A549 (cell line): ENCODE data around the gene CRISPLD2. TPM values are rescaled to one million over a fixed set of nuclear protein-coding genes. Genes with fewer than 3 reads are reported as not detected.

Experiments
- ATAC-seq, 2 experiments: fragments of 200-7000 bp in 1 of 2; fragments of >200 bp in 1 of 2; cut with Nextera tagmentation in 1 of 2; cut with Tn5 transposase in 1 of 2; 3 replicates each; pipeline versions ENCODE4 v1.8.0 to v1.9.1; 2018 to 2020; ENCODE audit warnings: mild to moderate bottlenecking in 1 of 2, moderate library complexity in 1 of 2
- CTCF ChIA-PET: fragments of 300-600 bp; sonication (Branson Sonifier 250); formaldehyde crosslinking; extraction: SDS; loops from one replicate; lab custom pipeline; 2021; ENCODE audit warnings: antibody characterized with exemption, inconsistent platforms; lab: Yijun Ruan, JAX
- POLR2A ChIA-PET: fragments of 350-600 bp; formaldehyde crosslinking; extraction: SDS; loops from one replicate; lab custom pipeline; 2021; ENCODE audit warnings: antibody characterized with exemption, inconsistent platforms; lab: Yijun Ruan, JAX
- DNase-seq, 2 experiments: peaks; one replicate each; pipeline versions ENCODE4 v3.0.0 to v3.0.0-alpha.2; 2011 to 2016; ENCODE audit warnings: low read depth in 1 of 2, low spot score in 1 of 2
- FAIRE-seq: peaks from 2 replicates; lab custom pipeline; 2011; peaks lifted over from hg19 to GRCh38; lab: Jason Lieb, UNC
- H3K27ac ChIP-seq, 2 experiments: fragments of >200 bp; sonication (Bioruptor Twin); formaldehyde crosslinking; 3 replicates each; pipeline ENCODE4 v1.5.1; 2016 to 2017
- H3K4me1 ChIP-seq: fragments of >200 bp; sonication (Bioruptor Twin); formaldehyde crosslinking; 3 replicates; pipeline ENCODE4 v1.6.1; 2016
- H3K4me2 ChIP-seq: fragments of >200 bp; sonication (Bioruptor Twin); formaldehyde crosslinking; 3 replicates; pipeline ENCODE4 v1.6.1; 2016
- H3K4me3 ChIP-seq: fragments of >200 bp; sonication (Bioruptor Twin); formaldehyde crosslinking; 3 replicates; pipeline ENCODE4 v1.5.1; 2016
- H3K9me3 ChIP-seq: fragments of >200 bp; sonication (Bioruptor Twin); formaldehyde crosslinking; 3 replicates; pipeline ENCODE4 v1.6.1; 2016
- CBX8 ChIP-seq: fragments of 200-600 bp; sonication (generic); IDR thresholded peaks from 2 replicates; pipeline ENCODE4 v1.6.1; 2016
- EHF ChIP-seq: fragments of 250-450 bp; sonication (Bioruptor Pico); IDR thresholded peaks from 2 replicates; pipeline ENCODE4 v1.5.0; 2020; ENCODE audit warnings: mild to moderate bottlenecking
- EP300 ChIP-seq, 2 experiments: fragments of >200 bp; sonication (Bioruptor Twin); formaldehyde crosslinking; IDR thresholded peaks; 2 replicates in 1 of 2; 3 replicates in 1 of 2; pipeline ENCODE4 v1.6.1; 2016 to 2017
- HEYL ChIP-seq: fragments of 250-450 bp; sonication (Bioruptor Pico); IDR thresholded peaks from 2 replicates; pipeline ENCODE4 v1.8.0; 2021; ENCODE audit warnings: mild to moderate bottlenecking, moderate library complexity
- HOXB13 ChIP-seq: fragments of 250-450 bp; sonication (Bioruptor Pico); IDR thresholded peaks from 2 replicates; pipeline ENCODE4 v1.5.0; 2020; ENCODE audit warnings: low read depth, mild to moderate bottlenecking, moderate library complexity
- JUN ChIP-seq, 2 experiments: fragments of >200 bp; sonication (Bioruptor Twin); formaldehyde crosslinking; IDR thresholded peaks; 2 replicates in 1 of 2; 3 replicates in 1 of 2; pipeline ENCODE4 v1.6.1; 2016 to 2017
- JUNB ChIP-seq: fragments of >200 bp; sonication (Bioruptor Twin); formaldehyde crosslinking; IDR thresholded peaks from 2 replicates; pipeline ENCODE4 v1.6.1; 2016
- KDM1A ChIP-seq: fragments of 200-600 bp; sonication (generic); IDR thresholded peaks from 2 replicates; pipeline ENCODE4 v1.6.1; 2016; ENCODE audit warnings: low read depth, mild to moderate bottlenecking
- MAFK ChIP-seq: fragments of 450-650 bp; IDR thresholded peaks from 2 replicates; pipeline ENCODE4 v1.6.1; 2014; ENCODE audit not compliant: partially characterized antibody
- MAZ ChIP-seq: fragments of 150-350 bp; IDR thresholded peaks from 2 replicates; pipeline ENCODE4 v1.6.1; 2014; ENCODE audit warnings: antibody characterized with exemption, low read depth, low read length, borderline replicate concordance
- PHF8 ChIP-seq: fragments of 200-600 bp; sonication (generic); IDR thresholded peaks from 2 replicates; pipeline ENCODE4 v1.6.1; 2016; ENCODE audit warnings: low read depth, mild to moderate bottlenecking, antibody characterized with exemption, moderate library complexity, borderline replicate concordance
- POLR2AphosphoS2 ChIP-seq: conservative IDR thresholded peaks from 2 replicates; pipeline ENCODE4 v1.6.1; 2012; ENCODE audit warnings: low read length, improper control_type of control experiment, inconsistent platforms
- RAD21 ChIP-seq, 2 experiments: fragments of >200 bp in 1 of 2; sonication (Bioruptor Twin) in 1 of 2; formaldehyde crosslinking in 1 of 2; IDR thresholded peaks in 1 of 2; conservative IDR thresholded peaks in 1 of 2; 2 replicates in 1 of 2; 3 replicates in 1 of 2; pipeline ENCODE4 v1.6.1; 2012 to 2018; ENCODE audit warnings: inconsistent platforms in 1 of 2
- RCOR1 ChIP-seq: fragments of 150-350 bp; IDR thresholded peaks from 2 replicates; pipeline ENCODE4 v1.6.1; 2014; ENCODE audit warnings: antibody characterized with exemption, low read length, low read depth
- RNF2 ChIP-seq: fragments of 200-600 bp; sonication (generic); IDR thresholded peaks from 2 replicates; pipeline ENCODE4 v1.6.1; 2016; ENCODE audit warnings: low read depth, mild to moderate bottlenecking, antibody characterized with exemption, moderate library complexity, borderline replicate concordance
- SMC3 ChIP-seq: fragments of >200 bp; sonication (Bioruptor Twin); formaldehyde crosslinking; IDR thresholded peaks from 3 replicates; pipeline ENCODE4 v1.6.1; 2018; ENCODE audit warnings: inconsistent platforms
- SREBF2 ChIP-seq: fragments of 450-650 bp; IDR thresholded peaks from 2 replicates; pipeline ENCODE4 v1.6.1; 2014; ENCODE audit warnings: mild to moderate bottlenecking, moderate library complexity
- TP53 ChIP-seq: fragments of 250-450 bp; sonication (Bioruptor Pico); IDR thresholded peaks from 2 replicates; pipeline ENCODE4 v1.5.0; 2021; ENCODE audit warnings: mild to moderate bottlenecking, moderate library complexity
- ZC3H11A ChIP-seq: fragments of 450-650 bp; IDR thresholded peaks from 2 replicates; pipeline ENCODE4 v1.6.1; 2014; ENCODE audit warnings: antibody characterized with exemption, mild to moderate bottlenecking
- ZFP36 ChIP-seq: fragments of 450-650 bp; IDR thresholded peaks from 2 replicates; pipeline ENCODE4 v1.6.1; 2014; ENCODE audit warnings: borderline replicate concordance; ENCODE audit not compliant: partially characterized antibody
- ZSCAN20 ChIP-seq: fragments of 250-450 bp; sonication (Bioruptor Pico); IDR thresholded peaks from 2 replicates; pipeline ENCODE4 v1.8.0; 2022; ENCODE audit warnings: mild to moderate bottlenecking, moderate library complexity
- WGBS: methylation state at CpG from one replicate; pipeline ENCODE4 v1.1.6; 2017; ENCODE audit errors: missing lambda C conversion rate; 5-methylcytosine and 5-hydroxymethylcytosine counted together
- polyA plus RNA-seq, 4 experiments: library from polyadenylated mRNA; depleted of rRNA in 3 of 4; stranded (reverse); fragments of >200 nt; fragmentation: RNase III in 1 of 4; extraction: RNeasy Plus Mini Kit Qiagen cat#74134 plus additional on column Dnase treatment in 1 of 4; gene quantifications; 2 replicates in 3 of 4; 3 replicates in 1 of 4; pipeline ENCODE4 v1.2.3, GENCODE V29; 2011 to 2017
- TF ChIP-seq, protein P1 (sequence below): fragments of 250-450 bp; sonication (Bioruptor Pico); IDR thresholded peaks from 2 replicates; pipeline ENCODE4 v1.5.0; 2021; ENCODE audit warnings: mild to moderate bottlenecking, moderate library complexity, borderline replicate concordance
- TF ChIP-seq, protein P2 (sequence below): fragments of >200 bp; sonication (Bioruptor Twin); formaldehyde crosslinking; IDR thresholded peaks from 2 replicates; pipeline ENCODE4 v1.6.1; 2016
- TF ChIP-seq, protein P3 (sequence below): fragments of 200-600 bp; sonication (generic); IDR thresholded peaks from 2 replicates; pipeline ENCODE4 v1.6.1; 2016; ENCODE audit warnings: antibody characterized with exemption, mild to moderate bottlenecking, moderate library complexity
- TF ChIP-seq, protein P4 (sequence below): fragments of >200 bp; sonication (Bioruptor Twin); formaldehyde crosslinking; IDR thresholded peaks from 3 replicates; pipeline ENCODE4 v1.6.1; 2016
- TF ChIP-seq, protein P5 (sequence below): IDR thresholded peaks from 2 replicates; pipeline ENCODE4 v1.6.1; 2012; ENCODE audit warnings: low read depth, borderline replicate concordance

CRISPLD2 gene
- polyA plus RNA-seq, 2 of the 4 experiments (the other 2 are of a cell fraction), result 0.85 to 1.6 TPM

DNA sequence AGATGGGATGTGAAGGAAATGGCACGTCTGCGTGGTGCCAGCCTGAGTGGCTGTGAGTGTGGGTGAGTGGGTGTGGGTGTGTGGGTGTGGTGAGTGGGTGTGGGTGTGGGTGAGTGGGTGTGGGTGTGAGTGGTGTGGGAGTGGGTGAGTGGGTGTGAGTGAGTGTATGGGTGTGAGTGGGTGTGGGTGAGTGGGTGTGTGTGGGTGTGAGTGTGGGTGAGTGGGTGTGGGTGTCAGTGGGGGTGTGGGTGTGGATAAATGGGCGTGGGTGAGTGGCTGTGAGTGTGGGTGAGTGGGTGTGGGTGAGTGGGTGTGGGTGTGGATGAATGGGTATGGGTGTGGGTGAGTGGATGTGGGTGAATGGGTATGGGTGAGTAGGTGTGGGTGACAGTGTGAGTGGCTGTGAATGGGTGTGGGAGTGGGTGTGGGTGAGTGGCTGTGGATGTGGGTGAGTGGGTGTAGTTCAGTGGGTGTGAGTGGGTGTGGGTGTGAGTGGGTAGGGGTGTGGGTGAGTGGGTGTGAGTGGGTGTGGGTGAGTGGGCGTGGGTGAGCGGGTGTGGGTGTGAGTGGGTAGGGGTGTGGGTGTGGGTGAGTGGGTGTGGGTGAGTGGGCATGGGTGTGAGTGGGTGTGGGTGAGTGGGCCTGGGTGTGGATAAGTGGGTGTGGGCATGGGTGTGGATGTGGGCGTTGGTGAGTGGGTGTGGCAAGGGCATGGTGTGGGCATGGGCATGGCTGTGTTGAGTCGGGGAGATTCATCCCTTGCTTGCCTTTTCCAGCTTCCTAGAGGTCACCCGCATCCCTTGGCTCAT lies 110.7 kb downstream of the CRISPLD2 start:
- WGBS, result 66% methylated on average over 8 of the region's 8 CpGs

DNA sequence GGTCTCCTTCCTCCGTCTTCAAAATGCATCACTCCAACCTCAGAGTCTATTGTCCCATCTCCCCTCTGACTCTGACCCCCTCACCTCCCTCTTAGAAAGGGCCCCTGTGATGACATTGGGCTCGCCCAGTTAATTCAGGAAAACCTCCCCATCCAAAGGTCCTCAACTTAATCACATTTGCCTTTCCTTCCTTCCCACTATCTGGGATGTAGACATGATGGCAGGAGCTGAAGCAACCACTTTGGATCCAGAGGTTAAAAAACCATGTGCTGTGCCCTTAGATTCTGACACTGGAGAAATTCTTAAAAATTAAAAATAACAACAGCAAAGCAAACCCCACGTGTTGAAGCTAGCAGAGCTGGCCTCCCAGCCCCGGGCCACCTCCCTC lies 111.3 kb downstream of the CRISPLD2 start:
- DNase-seq (no peak), ATAC-seq (no peak), FAIRE-seq (no peak)
- ChIA-PET POLR2A (no interaction called here), CTCF (interaction anchor here (0.9 to 4.2 kb wide), 4 partner anchors 17 to 177 kb away, joined by 3 to 34 read pairs (median 12); no protein-coding TSS in a partner anchor)
- peaks cover 5% of the 10 kb centered on the region; the same call in 1 of the 3 replicates for H3K4me1 ChIP-seq
- H3K4me2 ChIP-seq, result no peak overlapping the region
- no peak overlapping the region for H3K4me3 ChIP-seq
- WGBS, result 71% methylated on average over 4 of the region's 4 CpGs
- no peaks in the 10 kb centered on the region for H3K9me3 ChIP-seq
- H3K27ac ChIP-seq, result no peak overlapping the region
- TF ChIP-seq EP300 (IDR thresholded peaks at IDR 0.05), result no peak
- no peak for TF ChIP-seq RNF2

More for the DNA sequence above, 110.7 kb downstream of the CRISPLD2 start:
- Histone ChIP-seq H3K4me1 (peaks cover 5% of the 10 kb centered on the region; the same call in 1 of the 3 replicates), H3K4me2 (no peak overlapping the region), H3K4me3 (no peak overlapping the region), H3K27ac (no peak overlapping the region), H3K9me3 (no peaks in the 10 kb centered on the region)
- ATAC-seq (no peak), FAIRE-seq (no peak), DNase-seq (no peak)
- ChIA-PET CTCF (interaction anchor here (0.9 to 3.5 kb wide), 3 partner anchors 11 to 40 kb away, joined by 3 to 17 read pairs (median 8); no protein-coding TSS in a partner anchor), POLR2A (no interaction called here)
- TF ChIP-seq MAZ (no peak), JUNB (no peak), RAD21 (conservative IDR thresholded peaks at IDR 0.05 in 1 of 2, IDR thresholded peaks at IDR 0.05 in 1 of 2) (no peak), PHF8 (no peak), SREBF2 (no peak), TP53 (no peak), POLR2AphosphoS2 (no peak), KDM1A (no peak), ZC3H11A (no peak), MAFK (no peak), JUN (IDR thresholded peaks at IDR 0.05) (no peak), RCOR1 (no peak), HEYL (CRISPR knock-in tag) (no peak), EHF (CRISPR knock-in tag) (no peak), EP300 (IDR thresholded peaks at IDR 0.05) (no peak)
- TF ChIP-seq, protein P1, sequence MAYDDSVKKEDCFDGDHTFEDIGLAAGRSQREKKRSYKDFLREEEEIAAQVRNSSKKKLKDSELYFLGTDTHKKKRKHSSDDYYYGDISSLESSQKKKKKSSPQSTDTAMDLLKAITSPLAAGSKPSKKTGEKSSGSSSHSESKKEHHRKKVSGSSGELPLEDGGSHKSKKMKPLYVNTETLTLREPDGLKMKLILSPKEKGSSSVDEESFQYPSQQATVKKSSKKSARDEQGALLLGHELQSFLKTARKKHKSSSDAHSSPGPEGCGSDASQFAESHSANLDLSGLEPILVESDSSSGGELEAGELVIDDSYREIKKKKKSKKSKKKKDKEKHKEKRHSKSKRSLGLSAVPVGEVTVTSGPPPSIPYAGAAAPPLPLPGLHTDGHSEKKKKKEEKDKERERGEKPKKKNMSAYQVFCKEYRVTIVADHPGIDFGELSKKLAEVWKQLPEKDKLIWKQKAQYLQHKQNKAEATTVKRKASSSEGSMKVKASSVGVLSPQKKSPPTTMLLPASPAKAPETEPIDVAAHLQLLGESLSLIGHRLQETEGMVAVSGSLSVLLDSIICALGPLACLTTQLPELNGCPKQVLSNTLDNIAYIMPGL (CRISPR knock-in tag), result no peak
- TF ChIP-seq, protein P2, sequence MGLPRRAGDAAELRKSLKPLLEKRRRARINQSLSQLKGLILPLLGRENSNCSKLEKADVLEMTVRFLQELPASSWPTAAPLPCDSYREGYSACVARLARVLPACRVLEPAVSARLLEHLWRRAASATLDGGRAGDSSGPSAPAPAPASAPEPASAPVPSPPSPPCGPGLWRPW, result no peak

DNA sequence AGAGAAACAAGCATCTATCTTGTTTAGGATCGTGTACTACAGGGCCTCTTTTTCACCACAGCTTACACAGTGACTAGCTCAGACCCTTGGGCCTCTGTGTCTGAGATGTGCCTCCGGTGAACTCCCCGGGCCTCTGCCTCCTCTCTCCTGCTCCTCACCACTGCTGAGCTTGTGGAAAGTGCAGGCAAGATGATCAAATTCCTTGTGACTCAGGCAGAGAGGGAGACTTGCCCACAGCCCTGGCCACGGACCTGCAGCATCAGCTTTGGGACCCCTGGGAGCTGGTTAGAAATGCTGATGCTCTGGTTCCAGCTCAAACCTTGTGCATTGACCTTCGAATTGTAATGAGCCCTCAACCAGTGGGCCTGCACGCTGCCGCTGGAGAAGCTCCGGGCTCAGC lies 111.7 kb downstream of the CRISPLD2 start:
- Histone ChIP-seq H3K9me3 (no peaks in the 10 kb centered on the region), H3K4me3 (no peak overlapping the region), H3K4me2 (no peak overlapping the region), H3K4me1 (peaks cover 5% of the 10 kb centered on the region; the same call in 1 of the 3 replicates), H3K27ac (no peak overlapping the region)
- ChIA-PET CTCF (interaction anchor here (0.9 to 4.2 kb wide), 6 partner anchors 10 to 177 kb away, joined by 3 to 34 read pairs (median 8); no protein-coding TSS in a partner anchor), POLR2A (no interaction called here)
- FAIRE-seq (no peak), ATAC-seq (no peak), DNase-seq (no peak)
- 76% methylated on average over 8 of the region's 8 CpGs for WGBS
- TF ChIP-seq, protein P3, sequence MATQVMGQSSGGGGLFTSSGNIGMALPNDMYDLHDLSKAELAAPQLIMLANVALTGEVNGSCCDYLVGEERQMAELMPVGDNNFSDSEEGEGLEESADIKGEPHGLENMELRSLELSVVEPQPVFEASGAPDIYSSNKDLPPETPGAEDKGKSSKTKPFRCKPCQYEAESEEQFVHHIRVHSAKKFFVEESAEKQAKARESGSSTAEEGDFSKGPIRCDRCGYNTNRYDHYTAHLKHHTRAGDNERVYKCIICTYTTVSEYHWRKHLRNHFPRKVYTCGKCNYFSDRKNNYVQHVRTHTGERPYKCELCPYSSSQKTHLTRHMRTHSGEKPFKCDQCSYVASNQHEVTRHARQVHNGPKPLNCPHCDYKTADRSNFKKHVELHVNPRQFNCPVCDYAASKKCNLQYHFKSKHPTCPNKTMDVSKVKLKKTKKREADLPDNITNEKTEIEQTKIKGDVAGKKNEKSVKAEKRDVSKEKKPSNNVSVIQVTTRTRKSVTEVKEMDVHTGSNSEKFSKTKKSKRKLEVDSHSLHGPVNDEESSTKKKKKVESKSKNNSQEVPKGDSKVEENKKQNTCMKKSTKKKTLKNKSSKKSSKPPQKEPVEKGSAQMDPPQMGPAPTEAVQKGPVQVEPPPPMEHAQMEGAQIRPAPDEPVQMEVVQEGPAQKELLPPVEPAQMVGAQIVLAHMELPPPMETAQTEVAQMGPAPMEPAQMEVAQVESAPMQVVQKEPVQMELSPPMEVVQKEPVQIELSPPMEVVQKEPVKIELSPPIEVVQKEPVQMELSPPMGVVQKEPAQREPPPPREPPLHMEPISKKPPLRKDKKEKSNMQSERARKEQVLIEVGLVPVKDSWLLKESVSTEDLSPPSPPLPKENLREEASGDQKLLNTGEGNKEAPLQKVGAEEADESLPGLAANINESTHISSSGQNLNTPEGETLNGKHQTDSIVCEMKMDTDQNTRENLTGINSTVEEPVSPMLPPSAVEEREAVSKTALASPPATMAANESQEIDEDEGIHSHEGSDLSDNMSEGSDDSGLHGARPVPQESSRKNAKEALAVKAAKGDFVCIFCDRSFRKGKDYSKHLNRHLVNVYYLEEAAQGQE, result no peak
- TF ChIP-seq, protein P4, sequence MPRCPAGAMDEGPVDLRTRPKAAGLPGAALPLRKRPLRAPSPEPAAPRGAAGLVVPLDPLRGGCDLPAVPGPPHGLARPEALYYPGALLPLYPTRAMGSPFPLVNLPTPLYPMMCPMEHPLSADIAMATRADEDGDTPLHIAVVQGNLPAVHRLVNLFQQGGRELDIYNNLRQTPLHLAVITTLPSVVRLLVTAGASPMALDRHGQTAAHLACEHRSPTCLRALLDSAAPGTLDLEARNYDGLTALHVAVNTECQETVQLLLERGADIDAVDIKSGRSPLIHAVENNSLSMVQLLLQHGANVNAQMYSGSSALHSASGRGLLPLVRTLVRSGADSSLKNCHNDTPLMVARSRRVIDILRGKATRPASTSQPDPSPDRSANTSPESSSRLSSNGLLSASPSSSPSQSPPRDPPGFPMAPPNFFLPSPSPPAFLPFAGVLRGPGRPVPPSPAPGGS, result no peak
- no peak for TF ChIP-seq SMC3
- no peak for TF ChIP-seq CBX8
- no peak for TF ChIP-seq EP300 (IDR thresholded peaks at IDR 0.05)
- TF ChIP-seq HOXB13 (CRISPR knock-in tag), result no peak
- no peak for TF ChIP-seq ZFP36
- TF ChIP-seq, protein P5, sequence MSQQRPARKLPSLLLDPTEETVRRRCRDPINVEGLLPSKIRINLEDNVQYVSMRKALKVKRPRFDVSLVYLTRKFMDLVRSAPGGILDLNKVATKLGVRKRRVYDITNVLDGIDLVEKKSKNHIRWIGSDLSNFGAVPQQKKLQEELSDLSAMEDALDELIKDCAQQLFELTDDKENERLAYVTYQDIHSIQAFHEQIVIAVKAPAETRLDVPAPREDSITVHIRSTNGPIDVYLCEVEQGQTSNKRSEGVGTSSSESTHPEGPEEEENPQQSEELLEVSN, result no peak
- TF ChIP-seq ZSCAN20, result no peak
